Measurements from ENCODE around the gene RCAN3. TPM values are rescaled to one million over a fixed set of nuclear protein-coding genes. Genes with fewer than 3 reads are reported as not detected.
"Not testable (repeated sequence)": the region's sequence is repeated elsewhere in the genome, so short reads cannot be mapped to it uniquely, and the experiment has no call there.

The RCAN3 gene
- polyA plus RNA-seq, 3 donors from 2014 or later, result 4.0 to 8.5 (median 4.8) TPM

- peak overlapping the region in 3 of 5 donors; percentile 2 to 36 (median 30) for H3K4me3 Mint-ChIP-seq
- no peaks in the 10 kb centered on the region for H3K9me3 Mint-ChIP-seq
- H3K36me3 Mint-ChIP-seq, result no peaks in the 10 kb centered on the region
- peak overlapping the region in 2 of 6 donors; percentile 62 to 80 for H3K27ac Mint-ChIP-seq
- H3K27me3 Mint-ChIP-seq (ENCODE audit: low read depth in 3 of 3), result peaks cover 16 to 34% (median 27%) of the 10 kb centered on the region in 3 donors
- no peak for DNase-seq
- H3K4me1 Mint-ChIP-seq, result peaks cover 14 to 24% of the 10 kb centered on the region in 2 donors
Observed at GRCh38 chr1:24507405-24507804, 4.8 kb downstream of the RCAN3 start.

- DNase-seq, result no peak
- no peak overlapping the region for H3K27ac Mint-ChIP-seq
- H3K9me3 Mint-ChIP-seq, result no peaks in the 10 kb centered on the region
- H3K4me1 Mint-ChIP-seq, result peaks cover 7 to 16% of the 10 kb centered on the region in 2 donors
- no peak overlapping the region for H3K4me3 Mint-ChIP-seq
- no peaks in the 10 kb centered on the region for H3K36me3 Mint-ChIP-seq
- H3K27me3 Mint-ChIP-seq (ENCODE audit: low read depth in 3 of 3), result peaks cover 8 to 26% (median 19%) of the 10 kb centered on the region in 3 donors
Observed at GRCh38 chr1:24508911-24509310, 6.3 kb downstream of the RCAN3 start.

- Mint-ChIP-seq H3K36me3 (no peaks in the 10 kb centered on the region), H3K27me3 (ENCODE audit: low read depth in 3 of 3) (peaks cover 3 to 8% (median 5%) of the 10 kb centered on the region in 3 donors), H3K27ac (no peak overlapping the region), H3K4me3 (no peak overlapping the region), H3K4me1 (no peaks in the 10 kb centered on the region), H3K9me3 (peaks cover 0 to 2% (median 0%) of the 10 kb centered on the region in 6 donors)
- DNase-seq, result no peak
Observed at GRCh38 chr1:24513706-24514105, 11.1 kb downstream of the RCAN3 start.

GRCh38 chr1:24514946-24515345 lies 12.3 kb downstream of the RCAN3 start:
- Mint-ChIP-seq H3K27me3 (ENCODE audit: low read depth in 3 of 3) (peaks cover 1 to 6% (median 2%) of the 10 kb centered on the region in 3 donors), H3K4me1 (no peaks in the 10 kb centered on the region), H3K27ac (no peak overlapping the region), H3K4me3 (no peak overlapping the region), H3K9me3 (peaks cover 0 to 2% (median 0%) of the 10 kb centered on the region in 6 donors), H3K36me3 (no peaks in the 10 kb centered on the region)
- no peak for DNase-seq

- H3K4me3 Mint-ChIP-seq; H3K4me1 Mint-ChIP-seq; H3K9me3 Mint-ChIP-seq; H3K36me3 Mint-ChIP-seq; H3K27me3 Mint-ChIP-seq (ENCODE audit: low read depth in 3 of 3); H3K27ac Mint-ChIP-seq; DNase-seq: not testable (repeated sequence)
Observed at GRCh38 chr1:24515671-24516209, 13.1 kb downstream of the RCAN3 start.

- DNase-seq, result no peak
- Mint-ChIP-seq H3K27ac (no peak overlapping the region), H3K4me1 (no peaks in the 10 kb centered on the region), H3K9me3 (peaks cover 0 to 2% (median 0%) of the 10 kb centered on the region in 6 donors), H3K27me3 (ENCODE audit: low read depth in 3 of 3) (peaks cover 1 to 6% (median 2%) of the 10 kb centered on the region in 3 donors), H3K4me3 (no peak overlapping the region), H3K36me3 (peaks cover 0 to 4% (median 0%) of the 10 kb centered on the region in 3 donors)
Observed at GRCh38 chr1:24516506-24516905, 13.9 kb downstream of the RCAN3 start.

GRCh38 chr1:24517898-24518297 lies 15.3 kb downstream of the RCAN3 start:
- H3K4me1 Mint-ChIP-seq, result no peaks in the 10 kb centered on the region
- H3K27ac Mint-ChIP-seq, result no peak overlapping the region
- peaks cover 1 to 6% (median 5%) of the 10 kb centered on the region in 3 donors for H3K27me3 Mint-ChIP-seq (ENCODE audit: low read depth in 3 of 3)
- H3K36me3 Mint-ChIP-seq, result peaks cover 0 to 4% (median 0%) of the 10 kb centered on the region in 3 donors
- no peak for DNase-seq
- peaks cover 0 to 2% (median 0%) of the 10 kb centered on the region in 6 donors for H3K9me3 Mint-ChIP-seq
- no peak overlapping the region for H3K4me3 Mint-ChIP-seq

GRCh38 chr1:24520282-24520681 lies 17.6 kb downstream of the RCAN3 start:
- H3K27me3 Mint-ChIP-seq (ENCODE audit: low read depth in 3 of 3); H3K9me3 Mint-ChIP-seq; DNase-seq; H3K4me3 Mint-ChIP-seq; H3K4me1 Mint-ChIP-seq; H3K36me3 Mint-ChIP-seq; H3K27ac Mint-ChIP-seq: not testable (repeated sequence)

- Mint-ChIP-seq H3K27me3 (ENCODE audit: low read depth in 3 of 3) (peaks cover 8 to 9% (median 9%) of the 10 kb centered on the region in 3 donors), H3K27ac (peak overlapping the region in 1 of 6 donors; percentile 34), H3K36me3 (no peaks in the 10 kb centered on the region), H3K9me3 (no peaks in the 10 kb centered on the region), H3K4me1 (no peaks in the 10 kb centered on the region), H3K4me3 (no peak overlapping the region)
- no peak for DNase-seq
Observed at GRCh38 chr1:24525606-24526005, 23.0 kb downstream of the RCAN3 start.

GRCh38 chr1:24526045-24526444 lies 23.4 kb downstream of the RCAN3 start:
- Mint-ChIP-seq H3K9me3 (no peaks in the 10 kb centered on the region), H3K27me3 (ENCODE audit: low read depth in 3 of 3) (peaks cover 8 to 9% (median 9%) of the 10 kb centered on the region in 3 donors), H3K4me3 (no peak overlapping the region), H3K27ac (no peak overlapping the region), H3K4me1 (no peaks in the 10 kb centered on the region), H3K36me3 (no peaks in the 10 kb centered on the region)
- no peak for DNase-seq

GRCh38 chr1:24526940-24527542 lies 24.4 kb downstream of the RCAN3 start:
- peaks cover 8 to 9% (median 9%) of the 10 kb centered on the region in 3 donors for H3K27me3 Mint-ChIP-seq (ENCODE audit: low read depth in 3 of 3)
- no peaks in the 10 kb centered on the region for H3K36me3 Mint-ChIP-seq
- no peaks in the 10 kb centered on the region for H3K4me1 Mint-ChIP-seq
- no peak overlapping the region for H3K27ac Mint-ChIP-seq
- no peaks in the 10 kb centered on the region for H3K9me3 Mint-ChIP-seq
- DNase-seq, result peak; percentile 13 to 21 (median 17)
- H3K4me3 Mint-ChIP-seq, result no peak overlapping the region

- no peak overlapping the region for H3K4me3 Mint-ChIP-seq
- H3K27ac Mint-ChIP-seq, result no peak overlapping the region
- no peaks in the 10 kb centered on the region for H3K36me3 Mint-ChIP-seq
Observed at GRCh38 chr1:24528744-24529143, 26.1 kb downstream of the RCAN3 start.

GRCh38 chr1:24529292-24529691 lies 26.7 kb downstream of the RCAN3 start:
- H3K9me3 Mint-ChIP-seq, H3K36me3 Mint-ChIP-seq, H3K27ac Mint-ChIP-seq, H3K4me3 Mint-ChIP-seq, DNase-seq, H3K4me1 Mint-ChIP-seq: not testable (repeated sequence)
- H3K27me3 Mint-ChIP-seq (ENCODE audit: low read depth in 3 of 3), result peaks cover 4 to 11% (median 10%) of the 10 kb centered on the region in 3 donors

More at GRCh38 chr1:24528744-24529143, 26.1 kb downstream of the RCAN3 start:
- H3K9me3 Mint-ChIP-seq, result no peaks in the 10 kb centered on the region
- peaks cover 5 to 11% (median 5%) of the 10 kb centered on the region in 3 donors for H3K27me3 Mint-ChIP-seq (ENCODE audit: low read depth in 3 of 3)
- DNase-seq, result no peak
- H3K4me1 Mint-ChIP-seq, result peaks cover 0 to 1% of the 10 kb centered on the region in 2 donors

GRCh38 chr1:24535021-24535424 lies 32.4 kb downstream of the RCAN3 start:
- peak; percentile 92 to 95 (median 93) for DNase-seq
- H3K27me3 Mint-ChIP-seq (ENCODE audit: low read depth in 3 of 3), result peaks cover 15 to 23% (median 23%) of the 10 kb centered on the region in 3 donors
- H3K4me3 Mint-ChIP-seq, result peak overlapping the region; percentile 79 to 93 (median 89)
- peaks cover 0 to 6% (median 0%) of the 10 kb centered on the region in 3 donors for H3K36me3 Mint-ChIP-seq
- peaks cover 26 to 30% of the 10 kb centered on the region in 2 donors for H3K4me1 Mint-ChIP-seq
- no peaks in the 10 kb centered on the region for H3K9me3 Mint-ChIP-seq
- peak overlapping the region; percentile 97 to 100 (median 100) for H3K27ac Mint-ChIP-seq
